H9 (cell line): ENCODE data around the gene FRMD4B. TPM values are rescaled to one million over a fixed set of nuclear protein-coding genes. Genes with fewer than 3 reads are reported as not detected.

Experiments
- DNase-seq: peaks from one replicate; pipeline ENCODE4 v3.0.0-alpha.2; 2017
- H2AFZ ChIP-seq: one replicate; pipeline ENCODE4 v1.6.1; 2013; ENCODE audit warnings: mild to moderate bottlenecking, low read length, control low read depth, moderate library complexity
- H2AK5ac ChIP-seq: 2 replicates; pipeline ENCODE4 v1.6.1; 2013; ENCODE audit warnings: low read length, control low read depth, mixed read lengths; ENCODE audit not compliant: insufficient read length
- H2BK120ac ChIP-seq: one replicate; pipeline ENCODE4 v1.6.1; 2013; ENCODE audit warnings: low read depth, mild to moderate bottlenecking, low read length, control low read depth, inconsistent platforms; ENCODE audit not compliant: poor library complexity, severe bottlenecking
- H2BK12ac ChIP-seq: 2 replicates; pipeline ENCODE4 v1.6.1; 2013; ENCODE audit warnings: low read length, control low read depth, mixed read lengths, low read depth; ENCODE audit not compliant: insufficient read length
- H2BK15ac ChIP-seq: 2 replicates; pipeline ENCODE4 v1.6.1; 2013; ENCODE audit warnings: low read depth, low read length, control low read depth
- H2BK20ac ChIP-seq: one replicate; pipeline ENCODE4 v1.6.1; 2013; ENCODE audit warnings: low read depth, mild to moderate bottlenecking, low read length, control low read depth, inconsistent platforms; ENCODE audit not compliant: poor library complexity, severe bottlenecking
- H2BK5ac ChIP-seq: 2 replicates; pipeline ENCODE4 v1.6.1; 2013; ENCODE audit warnings: low read length, control low read depth, mixed read lengths; ENCODE audit not compliant: insufficient read length
- H3K14ac ChIP-seq: 2 replicates; pipeline ENCODE4 v1.6.1; 2013; ENCODE audit warnings: low read length, control low read depth; ENCODE audit not compliant: insufficient read depth
- H3K18ac ChIP-seq: 2 replicates; pipeline ENCODE4 v1.6.1; 2013; ENCODE audit warnings: low read depth, mild to moderate bottlenecking, mixed read lengths, low read length, control low read depth; ENCODE audit not compliant: insufficient read length
- H3K23ac ChIP-seq: 2 replicates; pipeline ENCODE4 v1.6.1; 2013; ENCODE audit warnings: low read length, control low read depth, mixed read lengths, low read depth; ENCODE audit not compliant: insufficient read length
- H3K23me2 ChIP-seq: 2 replicates; pipeline ENCODE4 v1.6.1; 2013; ENCODE audit warnings: low read depth, mild to moderate bottlenecking, mixed read lengths, low read length, control low read depth; ENCODE audit not compliant: insufficient read length, poor library complexity, severe bottlenecking
- H3K27ac ChIP-seq: 2 replicates; pipeline ENCODE4 v1.5.1; 2013; ENCODE audit warnings: low read length, control low read depth, mixed read lengths, low read depth; ENCODE audit not compliant: insufficient read length
- H3K27me3 ChIP-seq: 2 replicates; pipeline ENCODE4 v1.6.1; 2013; ENCODE audit warnings: low read length, control low read depth, inconsistent platforms; ENCODE audit not compliant: insufficient read depth
- H3K4ac ChIP-seq: 2 replicates; pipeline ENCODE4 v1.6.1; 2013; ENCODE audit warnings: low read depth, mild to moderate bottlenecking, control low read depth, inconsistent platforms, low read length, moderate library complexity
- H3K4me1 ChIP-seq: 2 replicates; pipeline ENCODE4 v1.6.1; 2013; ENCODE audit warnings: low read length, control low read depth, inconsistent platforms; ENCODE audit not compliant: insufficient read depth
- H3K4me2 ChIP-seq: 2 replicates; pipeline ENCODE4 v1.6.1; 2013; ENCODE audit warnings: low read length, control low read depth, mixed read lengths; ENCODE audit not compliant: insufficient read length, insufficient read depth
- H3K56ac ChIP-seq: 2 replicates; pipeline ENCODE4 v1.6.1; 2013; ENCODE audit warnings: low read depth, mild to moderate bottlenecking, mixed read lengths, low read length, control low read depth; ENCODE audit not compliant: insufficient read length
- H3K79me1 ChIP-seq: 2 replicates; pipeline ENCODE4 v1.6.1; 2013; ENCODE audit warnings: low read depth, mild to moderate bottlenecking, moderate library complexity, low read length, control low read depth, inconsistent platforms; ENCODE audit not compliant: insufficient read depth, poor library complexity, severe bottlenecking
- H3K79me2 ChIP-seq: 2 replicates; pipeline ENCODE4 v1.6.1; 2013; ENCODE audit warnings: low read length, control low read depth, inconsistent platforms; ENCODE audit not compliant: insufficient read depth
- H3K9ac ChIP-seq: 2 replicates; pipeline ENCODE4 v1.6.1; 2013; ENCODE audit warnings: low read length, control low read depth, mixed read lengths; ENCODE audit not compliant: insufficient read length; ENCODE audit errors: extremely low read depth
- H3K9me3 ChIP-seq: one replicate; pipeline ENCODE4 v1.6.1; 2013; ENCODE audit warnings: low read depth, low read length, inconsistent platforms; ENCODE audit not compliant: control insufficient read depth
- H3T11ph ChIP-seq: one replicate; pipeline ENCODE4 v1.6.1; 2013; ENCODE audit warnings: mild to moderate bottlenecking, low read length, control low read depth, inconsistent platforms
- H4K20me1 ChIP-seq: one replicate; pipeline ENCODE4 v1.6.1; 2013; ENCODE audit not compliant: control insufficient read depth, insufficient read length, insufficient read depth
- H4K5ac ChIP-seq: 2 replicates; pipeline ENCODE4 v1.6.1; 2013; ENCODE audit warnings: low read depth, mild to moderate bottlenecking, mixed read lengths, low read length, control low read depth; ENCODE audit not compliant: insufficient read length
- H4K8ac ChIP-seq: replicated peaks from 2 replicates; pipeline ENCODE4 v1.6.1; 2013; ENCODE audit warnings: low read length, control low read depth, mixed read lengths, low read depth; ENCODE audit not compliant: insufficient read length
- H4K91ac ChIP-seq: 2 replicates; pipeline ENCODE4 v1.6.1; 2013; ENCODE audit warnings: low read depth, mild to moderate bottlenecking, moderate library complexity, mixed read lengths, low read length, control low read depth; ENCODE audit not compliant: insufficient read length
- H3K27ac Mint-ChIP-seq, 3 experiments: 2 replicates in 2 of 3; 3 replicates in 1 of 3; pipeline ENCODE4 v1.8.0; 2020 to 2021; ENCODE audit warnings: mixed read lengths in 3 of 3, mild to moderate bottlenecking in 1 of 3, moderate library complexity in 1 of 3
- H3K27me3 Mint-ChIP-seq: 2 replicates; pipeline ENCODE4 v1.8.0; 2021; ENCODE audit warnings: low read depth, mild to moderate bottlenecking, moderate library complexity, mixed read lengths
- H3K36me3 Mint-ChIP-seq, 3 experiments: 2 replicates in 2 of 3; 3 replicates in 1 of 3; pipeline ENCODE4 v1.8.0; 2020 to 2021; ENCODE audit warnings: low read depth in 3 of 3, mixed read lengths in 3 of 3; ENCODE audit not compliant: insufficient read depth in 1 of 3
- H3K4me1 Mint-ChIP-seq, 2 experiments: 2 replicates each; pipeline ENCODE4 v1.8.0; 2020; ENCODE audit warnings: mixed read lengths in 2 of 2
- H3K4me3 Mint-ChIP-seq, 2 experiments: 2 replicates in 1 of 2; 3 replicates in 1 of 2; pipeline ENCODE4 v1.8.0; 2020 to 2021; ENCODE audit warnings: mild to moderate bottlenecking in 2 of 2, mixed read lengths in 2 of 2, moderate library complexity in 1 of 2
- H3K9me3 Mint-ChIP-seq, 2 experiments: 2 replicates in 1 of 2; 3 replicates in 1 of 2; pipeline ENCODE4 v1.8.0; 2020; ENCODE audit warnings: mild to moderate bottlenecking in 2 of 2, mixed read lengths in 2 of 2, moderate library complexity in 1 of 2
- CTCF ChIP-seq: fragments of 200-600 bp; sonication (generic); conservative IDR thresholded peaks from 3 replicates; pipeline ENCODE4 v1.8.0; 2021; ENCODE audit warnings: antibody characterized with exemption, mild to moderate bottlenecking
- WGBS: extraction: QIAGEN DNeasy Blood & Tissue Kit; methylation state at CpG from one replicate; pipeline ENCODE4 v1.1.7; 2013; ENCODE audit warnings: missing lambda C conversion rate, low lambda C conversion rate, mixed read lengths; ENCODE audit not compliant: insufficient read length; ENCODE audit errors: extremely low coverage; 5-methylcytosine and 5-hydroxymethylcytosine counted together
- total RNA-seq: library from RNA; stranded (reverse); gene quantifications from 2 replicates; pipeline ENCODE4 v1.2.1, GENCODE V29; 2021

Gene FRMD4B
- total RNA-seq, 1 experiment from 2014 or later = 3.4 TPM

DNA sequence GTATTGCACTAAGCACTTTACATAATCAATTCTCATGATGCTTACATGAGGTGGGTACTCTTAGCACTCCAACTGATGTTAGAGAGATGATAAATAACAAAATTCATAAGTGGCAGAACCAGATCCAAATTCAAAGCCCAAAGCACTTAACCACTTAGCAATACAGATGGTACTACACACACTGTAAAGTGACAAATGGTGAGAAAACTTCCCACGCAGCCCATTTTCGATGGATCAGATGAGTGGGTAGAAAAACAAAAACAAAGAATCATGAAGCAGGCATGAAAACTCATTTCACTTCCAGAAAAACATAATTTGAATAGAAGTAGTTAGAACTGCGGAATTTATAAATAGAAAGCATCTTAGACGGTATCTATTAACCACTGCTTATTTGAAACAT is 66.2 kb downstream of the FRMD4B start:
- H3K18ac ChIP-seq = no peak overlapping the region
- Mint-ChIP-seq H3K27ac (no peak overlapping the region), H3K36me3 (no peaks in the 10 kb centered on the region; a peak in 1 of 7 replicates), H3K4me3 (no peak overlapping the region), H3K4me1 (peaks cover 0 to 4% of the 10 kb centered on the region in 2 experiments; a peak in 2 of 4 replicates), H3K27me3 (no peaks in the 10 kb centered on the region), H3K9me3 (no peaks in the 10 kb centered on the region; a peak in 1 of 5 replicates)
- H2BK120ac ChIP-seq = no peak overlapping the region
- H3K9me3 ChIP-seq = no peaks in the 10 kb centered on the region
- no peaks in the 10 kb centered on the region for H4K20me1 ChIP-seq
- no peaks in the 10 kb centered on the region for H3K79me2 ChIP-seq
- no peak overlapping the region for H2AFZ ChIP-seq
- H2BK5ac ChIP-seq = no peak overlapping the region
- DNase-seq = no peak
- H4K91ac ChIP-seq = no peak overlapping the region
- no peak overlapping the region for H3K4ac ChIP-seq
- H2BK15ac ChIP-seq = no peak overlapping the region
- no peak overlapping the region for H3K14ac ChIP-seq
- no peak overlapping the region for H2BK20ac ChIP-seq
- no peaks in the 10 kb centered on the region for H3K4me1 ChIP-seq
- no peak overlapping the region for H3T11ph ChIP-seq
- no peaks in the 10 kb centered on the region for H3K79me1 ChIP-seq
- no peak overlapping the region for H3K27ac ChIP-seq
- H2AK5ac ChIP-seq = no peak overlapping the region
- WGBS = no CpG with 5 or more reads among the region's 4 CpGs
- no peak overlapping the region for H2BK12ac ChIP-seq
- no peak overlapping the region for H3K23ac ChIP-seq
- no peak overlapping the region for H3K4me2 ChIP-seq
- no peak overlapping the region for H4K8ac ChIP-seq
- no peak overlapping the region for H3K56ac ChIP-seq
- no peaks in the 10 kb centered on the region for H3K23me2 ChIP-seq
- no peaks in the 10 kb centered on the region for H3K27me3 ChIP-seq
- H3K9ac ChIP-seq = no peak overlapping the region
- no peak overlapping the region for H4K5ac ChIP-seq
- no peak for TF ChIP-seq CTCF
